CD4-positive, alpha-beta T cell treated with Interferon gamma for 1 hour (primary cell): ENCODE results near the gene ABCB4.

Source experiments
- DNase-seq: peaks from one replicate; pipeline ENCODE4 v3.0.0-alpha.2; 2020

Gene ABCB4

GRCh38 chr7:87475359-87476178, at the start of gene ABCB4:
ABCB4 (minus strand) TSS chr7:87475680; CDS start chr7:87475465, 215 bp downstream.
- DNase-seq, result peak; percentile 3

DNA sequence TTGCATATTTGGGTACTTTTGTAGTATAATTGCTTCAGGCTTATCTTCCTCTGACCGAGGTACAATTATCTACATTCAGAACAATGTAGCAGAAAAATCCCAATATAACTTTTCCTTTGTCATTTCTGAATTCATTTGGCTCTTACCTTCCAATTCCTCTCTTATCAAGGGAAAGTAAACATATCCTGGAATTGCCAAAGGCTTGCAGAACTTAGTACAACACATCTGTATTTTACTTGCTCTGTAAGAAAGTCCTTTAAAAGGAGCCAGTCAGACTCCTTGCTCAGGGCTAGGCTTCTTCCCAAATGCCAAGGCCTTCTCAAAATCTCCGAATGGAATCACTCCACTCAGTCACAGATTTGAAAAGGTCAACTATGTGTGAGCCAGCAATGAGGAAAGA, 43.3 kb upstream of the ABCB4 start:
- DNase-seq, result no peak

DNA sequence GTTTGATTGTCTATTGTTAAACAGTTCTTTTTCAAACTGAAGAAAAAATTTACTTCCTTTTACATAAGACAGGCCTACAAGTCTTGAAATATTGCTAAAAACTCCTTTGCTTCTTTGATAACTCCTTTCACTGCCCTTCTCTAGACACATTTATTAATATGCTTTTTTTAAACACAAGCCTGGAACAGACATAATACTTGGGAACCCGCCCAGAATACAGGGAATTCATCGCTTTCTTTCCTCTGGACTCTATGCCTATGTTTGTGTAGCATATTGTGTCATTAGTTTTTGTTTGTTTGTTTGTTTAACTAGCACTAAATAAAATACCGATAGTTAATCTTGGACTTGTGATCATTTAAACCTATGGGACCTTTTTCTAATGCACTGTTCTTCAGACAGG, 42.4 kb upstream of the ABCB4 start:
- no peak for DNase-seq

GRCh38 chr7:87517136-87517815, 41.8 kb upstream of the ABCB4 start:
- no peak for DNase-seq

- DNase-seq, result no peak
These were observed 38.4 kb upstream of the ABCB4 start for GRCh38 chr7:87513735-87514335.

GRCh38 chr7:87512906-87513305, 37.4 kb upstream of the ABCB4 start:
- no peak for DNase-seq

GRCh38 chr7:87511510-87511909, 36.0 kb upstream of the ABCB4 start:
- no peak for DNase-seq

DNA sequence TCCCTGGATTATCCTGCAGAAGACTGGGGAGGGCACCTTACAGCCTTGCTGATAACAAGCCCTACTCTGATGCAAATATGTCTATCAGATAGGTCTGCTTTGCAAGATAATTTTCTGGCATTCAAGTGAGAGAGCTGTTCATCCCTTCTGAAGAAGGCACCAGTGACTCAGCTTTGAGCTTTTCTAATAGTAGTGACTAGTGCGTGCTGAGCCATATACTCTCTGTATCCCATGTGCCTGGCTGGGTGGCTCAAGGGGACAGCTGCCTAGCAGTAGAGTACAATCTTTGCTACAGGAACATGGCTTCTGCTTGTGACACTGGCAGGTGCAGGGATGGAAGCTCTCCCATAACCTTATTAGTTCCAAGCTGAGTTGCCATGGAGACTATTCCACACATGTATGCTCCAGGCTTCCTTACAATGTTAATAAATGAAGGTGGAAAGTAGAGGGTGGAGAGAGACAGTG, 35.0 kb upstream of the ABCB4 start:
- DNase-seq, result no peak

- no peak for DNase-seq
These were observed 32.0 kb upstream of the ABCB4 start for GRCh38 chr7:87507446-87507845.

GRCh38 chr7:87506246-87507180, 31.0 kb upstream of the ABCB4 start:
- DNase-seq, result no peak

DNA sequence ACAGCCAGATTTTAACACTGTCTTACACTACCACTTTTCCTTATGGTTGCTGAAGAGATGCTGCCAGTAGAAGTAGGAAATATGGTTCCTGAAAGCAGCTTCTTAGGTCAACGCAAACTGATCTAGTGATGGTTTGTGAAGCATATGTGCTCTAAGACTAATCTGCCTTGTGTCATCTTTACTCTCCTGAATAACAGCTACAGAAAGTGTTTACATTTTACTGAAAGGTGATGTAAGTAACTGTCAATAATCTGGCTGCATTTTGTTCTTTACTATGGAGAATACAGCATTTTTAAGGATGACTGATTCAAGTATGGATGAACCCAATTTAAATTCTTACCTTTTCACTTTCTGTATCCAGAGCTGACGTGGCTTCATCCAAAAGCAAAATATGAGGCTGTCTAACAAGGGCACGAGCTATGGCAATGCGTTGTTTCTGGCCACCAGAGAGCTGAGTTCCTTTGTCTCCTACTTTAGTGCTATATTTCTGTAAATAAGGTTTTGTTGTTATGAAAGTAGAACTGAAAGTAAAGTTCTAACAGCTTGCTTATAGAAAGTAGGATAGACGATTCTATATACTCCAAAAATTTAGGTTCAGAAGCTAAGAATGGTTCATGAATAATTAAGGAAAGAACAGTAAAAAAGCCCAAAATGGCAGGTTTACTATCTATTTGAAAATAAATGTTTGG, 30.2 kb upstream of the ABCB4 start:
- no peak for DNase-seq

DNA sequence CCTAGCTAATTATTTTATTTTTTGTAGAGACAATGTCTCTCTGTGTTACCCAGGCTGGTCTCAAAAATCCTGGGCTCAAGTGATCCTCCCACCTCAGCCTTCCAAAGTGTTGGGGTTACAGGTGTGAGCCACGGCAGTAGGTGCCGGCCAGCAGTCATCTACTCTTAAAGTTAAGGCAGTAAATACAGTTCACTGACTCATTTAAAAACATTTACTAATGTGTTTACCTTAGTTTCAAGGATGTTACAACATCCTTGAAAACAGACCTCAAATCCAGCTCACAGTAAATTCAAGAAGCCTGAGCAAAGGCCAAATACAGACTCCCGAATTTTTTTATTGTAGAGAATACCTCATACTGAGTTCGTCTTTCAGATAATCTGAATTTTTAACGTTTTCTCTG, 29.6 kb upstream of the ABCB4 start:
- DNase-seq, result no peak

DNA sequence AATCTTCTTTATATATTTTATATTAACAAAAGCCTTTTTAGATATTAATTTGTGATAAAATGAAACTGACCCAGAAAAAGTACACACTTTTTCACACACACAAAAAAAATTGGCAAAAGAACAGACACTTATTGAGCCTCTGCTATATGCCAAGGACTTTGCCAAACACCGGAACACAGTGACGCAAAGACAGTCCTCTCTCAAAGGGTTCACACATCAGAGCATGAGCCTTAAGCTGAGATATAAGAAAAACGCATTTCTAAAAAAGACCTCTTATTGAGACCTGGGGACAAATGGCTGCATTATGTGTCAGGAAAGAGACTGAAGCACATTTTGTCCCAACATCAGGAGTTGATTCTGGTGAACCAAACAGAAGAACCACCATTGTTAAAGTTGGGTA, 24.0 kb upstream of the ABCB4 start:
- no peak for DNase-seq

DNA sequence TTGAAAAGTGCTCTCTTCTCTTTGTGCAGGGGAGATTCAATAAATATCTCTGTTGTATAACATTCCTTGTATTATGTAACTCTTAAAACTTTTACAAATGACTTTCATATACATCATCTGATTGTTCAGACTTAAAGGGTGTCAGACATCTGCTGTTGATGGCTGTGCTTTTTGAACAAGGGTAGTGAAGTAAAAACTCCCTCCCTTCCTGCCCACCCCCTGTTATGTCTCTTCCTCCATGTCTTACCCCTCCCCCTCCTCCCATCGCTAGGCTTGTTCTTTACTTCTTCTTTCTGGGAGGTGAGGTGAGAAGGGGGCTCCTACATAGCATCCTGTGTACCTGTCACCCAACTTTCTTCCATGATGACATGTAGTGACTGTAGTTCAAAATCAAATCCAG, 23.4 kb upstream of the ABCB4 start:
- DNase-seq, result peak; percentile 7

GRCh38 chr7:87497482-87497881, 22.0 kb upstream of the ABCB4 start:
- no peak for DNase-seq

DNA sequence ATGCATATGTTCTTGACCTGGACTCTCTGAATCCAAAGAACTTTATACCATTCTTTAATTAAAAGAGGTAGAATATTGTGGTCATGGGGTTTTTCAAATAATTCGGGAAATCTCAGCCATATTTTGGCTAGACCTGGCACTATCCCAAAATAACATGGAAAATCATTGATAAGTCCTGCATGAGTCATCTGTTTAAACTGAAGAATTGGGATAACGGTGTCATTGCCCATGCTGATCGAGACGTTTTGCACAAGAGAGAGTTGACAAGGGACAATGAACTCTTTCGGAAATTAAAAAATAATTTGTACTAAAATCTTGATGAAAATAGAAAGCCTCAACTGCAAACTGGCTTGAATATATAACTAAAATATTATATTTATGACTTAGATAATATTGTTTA, 19.9 kb upstream of the ABCB4 start:
- no peak for DNase-seq

DNA sequence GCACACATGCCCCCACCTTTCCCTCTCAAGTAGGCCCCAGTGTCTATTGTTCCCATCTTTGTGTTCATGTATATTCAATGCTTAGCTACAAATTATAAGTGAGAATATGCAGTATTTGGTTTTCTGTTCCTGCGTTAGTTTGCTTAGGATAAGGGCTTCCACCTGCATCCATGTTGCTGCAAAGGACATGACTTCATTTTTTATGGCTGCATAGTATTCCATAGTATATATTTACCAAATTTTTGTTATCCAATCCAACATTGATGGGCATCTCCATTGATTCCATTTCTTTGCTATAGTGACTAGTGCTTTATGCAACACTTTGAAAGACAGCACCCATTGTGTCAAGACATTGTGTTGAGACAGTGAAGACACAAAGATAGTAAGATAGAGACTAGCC, 19.0 kb upstream of the ABCB4 start:
- DNase-seq, result no peak

DNA sequence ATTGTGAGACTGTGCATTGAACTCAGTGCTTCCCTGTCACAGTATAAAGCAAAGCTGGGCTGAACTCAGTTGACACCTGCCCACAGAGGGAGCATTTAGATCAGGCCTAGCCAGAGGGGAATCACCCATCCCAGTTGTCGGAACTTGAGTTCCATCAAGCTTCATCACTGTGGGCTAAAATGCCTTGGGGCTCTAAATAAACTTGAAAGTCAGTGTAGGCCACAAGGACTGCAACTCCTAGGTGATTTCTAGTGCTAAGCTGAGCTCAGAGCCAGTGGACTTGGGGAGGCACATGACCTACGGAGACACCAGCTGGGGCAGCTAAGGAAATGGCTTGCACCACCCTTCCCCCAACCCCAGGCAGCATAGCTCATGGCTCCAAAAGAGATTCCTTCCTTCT, 7.7 kb upstream of the ABCB4 start:
- no peak for DNase-seq

- DNase-seq, result no peak
These were observed 6.6 kb upstream of the ABCB4 start for GRCh38 chr7:87482115-87482514.

DNA sequence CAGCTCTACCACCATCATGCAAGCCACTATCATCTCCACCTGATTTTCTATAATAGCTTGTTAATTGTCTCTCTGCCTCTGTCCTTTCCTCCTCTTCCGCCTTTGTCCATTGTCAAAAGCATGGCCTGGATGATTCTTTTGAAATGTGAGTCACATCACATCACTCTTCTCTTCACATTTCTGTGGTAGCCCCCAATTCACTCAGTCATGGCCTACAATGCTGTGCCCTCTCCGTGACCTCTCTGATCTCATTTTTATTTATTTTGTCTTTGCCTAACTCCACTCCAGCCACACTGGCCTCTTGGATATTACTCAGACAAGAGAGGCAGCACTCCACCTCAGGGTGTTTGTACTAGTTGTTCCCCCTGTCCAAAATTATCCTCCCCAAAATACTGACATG, 4.9 kb upstream of the ABCB4 start:
- no peak for DNase-seq

- no peak for DNase-seq
These were observed 4.5 kb upstream of the ABCB4 start for GRCh38 chr7:87479951-87480350.

DNA sequence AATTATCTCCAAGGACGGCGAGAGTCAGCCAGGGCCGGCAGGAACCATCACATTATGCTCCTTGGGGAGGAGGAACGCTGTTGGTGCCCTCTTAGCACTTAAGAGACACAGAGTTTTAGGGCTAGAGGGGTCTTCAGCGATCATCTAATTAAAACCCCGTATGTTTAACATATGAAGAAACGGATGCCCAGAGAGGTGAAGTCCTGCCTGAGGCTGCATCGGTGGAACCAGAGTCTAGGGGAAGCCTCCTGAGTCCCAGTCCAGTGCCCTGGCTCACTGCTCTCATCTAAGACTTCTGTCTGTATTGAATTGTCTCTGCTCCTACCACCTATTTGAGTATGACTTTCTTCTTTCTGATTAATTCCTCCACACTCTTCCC, 688 bp upstream of the ABCB4 start:
- no peak for DNase-seq
